ENCODE measurements around the gene WDPCP.

The WDPCP gene

GRCh38 chr2:63118821-63119220 is 469.5 kb downstream of the WDPCP start:
- Histone ChIP-seq H3K79me2 (ENCODE audit: control insufficient read depth, low read length) (no peaks in the 10 kb centered on the region), H3K9me3 (ENCODE audit: control insufficient read depth, insufficient read depth, low read length) (no peaks in the 10 kb centered on the region), H3K36me3 (ENCODE audit: control insufficient read depth, low read length) (no peaks in the 10 kb centered on the region), H3K4me3 (ENCODE audit: low read length) (no peak overlapping the region), H3F3A (ENCODE audit: control insufficient read depth, insufficient read depth) (no peaks in the 10 kb centered on the region), H3K4me2 (ENCODE audit: low read length) (no peak overlapping the region), H3K4me1 (ENCODE audit: control insufficient read depth, low read length) (no peaks in the 10 kb centered on the region; the same call in 1 of the 2 replicates), H3K27ac (ENCODE audit: low read depth, low read length) (no peak overlapping the region), H3K27me3 (ENCODE audit: control insufficient read depth, low read length) (no peaks in the 10 kb centered on the region), H3K9me2 (replicated peaks; ENCODE audit: control insufficient read depth, low read length) (no peaks in the 10 kb centered on the region), H4K20me1 (ENCODE audit: control insufficient read depth, insufficient read depth, low read depth, low read length) (no peaks in the 10 kb centered on the region)
- no peak for TF ChIP-seq CTCF (IDR thresholded peaks at IDR 0.05; ENCODE audit: low read depth, low read length, poor library complexity, severe bottlenecking)
- TF ChIP-seq EZH2phosphoT487 (IDR thresholded peaks at IDR 0.05; ENCODE audit: borderline replicate concordance, low read length) = no peak

GRCh38 chr2:63104482-63104881 is 483.8 kb downstream of the WDPCP start:
- Histone ChIP-seq H3K4me3 (ENCODE audit: low read length) (no peak overlapping the region), H3K4me2 (ENCODE audit: low read length) (no peak overlapping the region), H3K4me1 (ENCODE audit: control insufficient read depth, low read length) (no peaks in the 10 kb centered on the region), H3K27me3 (ENCODE audit: control insufficient read depth, low read length) (no peaks in the 10 kb centered on the region), H3K9me3 (ENCODE audit: control insufficient read depth, insufficient read depth, low read length) (peaks cover 5% of the 10 kb centered on the region; the same call in 1 of the 2 replicates), H3K9me2 (replicated peaks; ENCODE audit: control insufficient read depth, low read length) (no peaks in the 10 kb centered on the region), H3K79me2 (ENCODE audit: control insufficient read depth, low read length) (no peaks in the 10 kb centered on the region), H3K36me3 (ENCODE audit: control insufficient read depth, low read length) (no peaks in the 10 kb centered on the region), H3K27ac (ENCODE audit: low read depth, low read length) (no peak overlapping the region), H3F3A (ENCODE audit: control insufficient read depth, insufficient read depth) (no peaks in the 10 kb centered on the region), H4K20me1 (ENCODE audit: control insufficient read depth, insufficient read depth, low read depth, low read length) (no peaks in the 10 kb centered on the region)
- TF ChIP-seq EZH2phosphoT487 (IDR thresholded peaks at IDR 0.05; ENCODE audit: borderline replicate concordance, low read length) = no peak
- no peak for TF ChIP-seq CTCF (IDR thresholded peaks at IDR 0.05; ENCODE audit: low read depth, low read length, poor library complexity, severe bottlenecking)

GRCh38 chr2:63101954-63102353 is 486.3 kb downstream of the WDPCP start:
- Histone ChIP-seq H3F3A (ENCODE audit: control insufficient read depth, insufficient read depth) (no peaks in the 10 kb centered on the region), H3K9me3 (ENCODE audit: control insufficient read depth, insufficient read depth, low read length) (peaks cover 5% of the 10 kb centered on the region; the same call in 1 of the 2 replicates), H3K36me3 (ENCODE audit: control insufficient read depth, low read length) (no peaks in the 10 kb centered on the region), H3K4me1 (ENCODE audit: control insufficient read depth, low read length) (no peaks in the 10 kb centered on the region), H3K79me2 (ENCODE audit: control insufficient read depth, low read length) (no peaks in the 10 kb centered on the region), H4K20me1 (ENCODE audit: control insufficient read depth, insufficient read depth, low read depth, low read length) (no peaks in the 10 kb centered on the region), H3K27me3 (ENCODE audit: control insufficient read depth, low read length) (no peaks in the 10 kb centered on the region), H3K27ac (ENCODE audit: low read depth, low read length) (no peak overlapping the region), H3K4me2 (ENCODE audit: low read length) (no peak overlapping the region), H3K9me2 (replicated peaks; ENCODE audit: control insufficient read depth, low read length) (no peaks in the 10 kb centered on the region), H3K4me3 (ENCODE audit: low read length) (no peak overlapping the region)
- no peak for TF ChIP-seq EZH2phosphoT487 (IDR thresholded peaks at IDR 0.05; ENCODE audit: borderline replicate concordance, low read length)
- TF ChIP-seq CTCF (IDR thresholded peaks at IDR 0.05; ENCODE audit: low read depth, low read length, poor library complexity, severe bottlenecking) = no peak
